LoVo (cell line): ENCODE results near the gene FAM53A.

Experiments
- DNase-seq: peaks from one replicate; pipeline ENCODE4 v3.0.0-alpha.2; 2016; ENCODE audit warnings: low spot score

The FAM53A gene

GRCh38 chr4:1683736-1684505 lies at the start of gene FAM53A:
Gene FAM53A, minus strand, starts transcription at chr4:1684313. Its CDS starts 15,572 bp downstream, at chr4:1668741.
- DNase-seq = peak; percentile 93

- no peak for DNase-seq
Measured at GRCh38 chr4:1732911-1733310, 48.8 kb upstream of the FAM53A start.

- DNase-seq = no peak
Measured at GRCh38 chr4:1731180-1731579, 47.1 kb upstream of the FAM53A start.

- DNase-seq = no peak
Measured at GRCh38 chr4:1730532-1731135, 46.5 kb upstream of the FAM53A start.

- DNase-seq = no peak
Measured at GRCh38 chr4:1728061-1728980, 44.2 kb upstream of the FAM53A start.

- DNase-seq = peak; percentile 37
Measured at GRCh38 chr4:1727117-1728031, 43.3 kb upstream of the FAM53A start.

- DNase-seq = peak; percentile 75
Measured at GRCh38 chr4:1726146-1726934, 42.2 kb upstream of the FAM53A start.

GRCh38 chr4:1725521-1725920 lies 41.4 kb upstream of the FAM53A start:
- DNase-seq = no peak

GRCh38 chr4:1723131-1723801 lies 39.2 kb upstream of the FAM53A start:
- no peak for DNase-seq

GRCh38 chr4:1722551-1723118 lies 38.5 kb upstream of the FAM53A start:
- DNase-seq = no peak

GRCh38 chr4:1721666-1722550 lies 37.8 kb upstream of the FAM53A start:
- no peak for DNase-seq

- DNase-seq = peak; percentile 97
Measured at GRCh38 chr4:1721003-1721665, 37.0 kb upstream of the FAM53A start, which contains the start of the genes TACC3 and TMEM129. Gene TACC3, plus strand, starts transcription at chr4:1721521. Its CDS starts 1,901 bp downstream, at chr4:1723422. Gene TMEM129, minus strand, starts transcription at chr4:1721323. Its CDS starts 486 bp downstream, at chr4:1720837.

GRCh38 chr4:1720163-1720983 lies 36.3 kb upstream of the FAM53A start:
- no peak for DNase-seq

GRCh38 chr4:1718095-1718850 lies 34.2 kb upstream of the FAM53A start:
- DNase-seq = no peak

- no peak for DNase-seq
Measured at GRCh38 chr4:1717129-1718094, 33.3 kb upstream of the FAM53A start.
